HG02763 (cell line): ENCODE data around the gene GGT6.

Experiments used
- ATAC-seq: cut with Tn5 transposase; IDR thresholded peaks from one replicate; pipeline ENCODE4 v1.9.1; 2021; ENCODE audit warnings: mild to moderate bottlenecking, moderate library complexity; ENCODE audit not compliant: unreplicated experiment

Gene GGT6

DNA sequence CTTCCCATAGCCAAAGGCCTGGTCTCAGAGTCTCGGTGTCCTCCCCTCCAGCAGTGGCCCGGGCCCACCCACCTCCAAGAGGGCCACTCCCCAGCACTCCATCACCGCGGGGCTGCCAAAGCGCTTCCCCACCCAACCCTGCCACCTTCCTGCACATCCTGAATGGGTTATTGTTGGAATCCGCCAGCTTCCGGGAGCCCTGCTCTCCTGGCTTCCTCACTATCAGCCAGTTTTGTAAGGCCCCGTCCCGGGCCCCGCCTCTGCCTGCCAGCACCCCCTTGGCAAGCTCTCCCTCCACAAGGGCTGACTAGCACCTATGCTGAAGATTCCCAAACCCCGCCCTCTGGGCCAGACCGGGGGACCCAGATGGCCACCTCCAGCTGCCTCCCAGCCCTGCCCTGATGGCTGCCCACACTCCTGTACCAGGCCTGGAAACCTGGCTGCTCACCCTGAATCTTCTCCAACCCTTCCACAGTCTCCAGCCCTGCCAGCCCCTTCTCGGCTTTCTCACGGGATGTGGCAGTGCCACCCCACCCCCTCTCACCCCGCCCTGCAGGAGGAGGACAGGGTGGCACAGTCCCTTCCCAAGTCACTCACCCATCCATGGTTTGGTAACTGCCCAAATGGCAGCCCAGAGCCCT is 19.6 kb downstream of the GGT6 start:
- ATAC-seq, result no peak

GRCh38 chr17:4540224-4540651 is 20.1 kb downstream of the GGT6 start:
- ATAC-seq, result no peak

DNA sequence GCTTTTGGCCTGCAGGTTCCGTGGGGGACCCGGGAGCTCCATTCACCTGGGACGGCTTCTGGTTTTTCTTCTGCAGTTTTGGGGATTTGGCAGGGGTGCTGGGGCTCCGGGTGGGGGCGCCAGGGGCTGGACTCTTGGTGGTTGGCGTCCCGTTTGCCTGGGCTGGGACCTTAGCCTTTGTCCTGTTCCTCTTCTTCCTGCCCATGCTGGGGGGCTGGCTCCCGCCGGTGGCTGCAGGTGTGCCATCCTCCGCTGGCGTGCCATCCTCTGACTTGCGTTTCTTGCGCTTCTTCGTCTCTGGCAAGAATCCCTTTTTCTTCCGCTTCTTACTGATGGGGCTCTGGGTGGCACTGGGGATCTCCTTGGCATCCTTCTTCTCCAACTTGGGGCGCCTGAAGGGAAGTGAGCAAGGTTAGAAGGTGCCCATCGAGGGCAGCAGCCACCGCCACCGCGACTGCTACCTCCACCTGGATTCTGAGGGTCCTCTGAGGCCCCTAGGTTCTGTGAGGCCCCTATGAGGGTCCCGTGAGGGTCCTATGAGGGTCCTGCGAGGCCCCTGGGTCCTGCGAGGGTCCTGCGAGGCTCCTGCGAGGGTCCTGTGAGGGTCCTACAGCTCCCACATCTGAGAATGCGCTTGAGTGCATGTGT is 20.7 kb downstream of the GGT6 start:
- ATAC-seq, result no peak

- ATAC-seq, result no peak
Observed at GRCh38 chr17:4539025-4539424, 21.4 kb downstream of the GGT6 start.

- ATAC-seq, result no peak
Observed at GRCh38 chr17:4538236-4539002, 22.0 kb downstream of the GGT6 start.

DNA sequence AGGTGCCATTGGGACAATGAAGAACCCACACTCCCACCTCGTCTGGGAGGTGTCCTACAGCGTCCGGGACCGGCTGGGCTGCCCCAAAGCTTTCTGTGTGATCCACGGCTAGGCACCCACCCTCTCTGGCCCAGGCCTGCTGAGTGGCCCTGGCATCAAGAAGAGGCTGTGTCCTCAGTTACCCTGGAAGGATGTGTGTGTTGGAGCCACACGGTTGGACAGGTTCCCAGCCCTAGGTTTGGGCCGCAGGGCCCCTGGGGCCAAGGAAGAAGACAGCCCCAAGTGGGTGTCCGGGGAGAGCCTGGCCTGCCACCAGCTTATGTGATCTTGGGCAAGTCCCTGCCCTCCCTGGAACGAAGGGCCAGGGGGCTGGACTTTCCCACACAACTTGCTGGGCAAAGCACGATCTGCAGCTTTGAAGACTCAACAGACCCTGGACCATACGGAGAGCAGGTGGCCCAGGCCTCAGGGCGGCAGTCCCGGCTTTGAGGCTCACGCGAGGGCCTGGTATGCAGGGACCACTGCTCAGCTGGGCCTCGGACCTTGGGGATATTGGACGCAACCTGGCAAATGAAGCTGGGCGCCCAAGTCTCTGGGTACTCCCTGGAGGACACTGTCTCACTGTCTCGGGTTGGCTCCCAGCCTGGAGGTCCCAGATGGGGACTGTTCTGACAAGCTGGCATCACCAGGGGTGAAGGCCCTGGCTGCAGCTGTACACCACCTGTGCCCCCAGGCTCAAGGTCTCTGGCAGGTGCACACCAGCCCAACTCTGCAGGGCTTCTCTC is 22.7 kb downstream of the GGT6 start:
- ATAC-seq, result no peak

- no peak for ATAC-seq
Observed at GRCh38 chr17:4536742-4537411, 23.5 kb downstream of the GGT6 start.

DNA sequence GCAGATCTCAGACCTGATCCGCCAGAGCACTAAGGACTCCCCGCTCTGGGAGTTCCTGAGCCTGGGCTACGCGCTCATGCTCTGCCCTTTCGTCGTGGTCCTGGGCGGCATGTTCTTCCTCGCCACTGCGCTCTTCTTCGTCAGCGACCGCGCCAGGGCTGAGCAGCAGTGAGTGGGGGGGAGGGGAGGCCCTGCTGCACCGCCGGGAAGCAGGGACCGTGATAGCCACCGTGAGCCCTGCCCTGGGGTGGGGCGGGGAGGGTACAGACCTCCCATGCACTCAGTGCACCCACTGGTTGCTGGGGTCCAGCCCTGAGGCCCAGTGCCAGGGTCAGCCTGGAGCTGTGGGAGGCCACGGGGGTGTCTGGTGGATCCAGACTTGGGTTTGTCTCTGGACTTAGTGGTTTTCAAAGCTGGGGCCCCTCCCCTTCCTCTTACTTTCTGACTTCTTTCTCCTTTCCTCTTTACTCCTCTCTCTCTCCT is 24.1 kb downstream of the GGT6 start:
- ATAC-seq, result no peak

DNA sequence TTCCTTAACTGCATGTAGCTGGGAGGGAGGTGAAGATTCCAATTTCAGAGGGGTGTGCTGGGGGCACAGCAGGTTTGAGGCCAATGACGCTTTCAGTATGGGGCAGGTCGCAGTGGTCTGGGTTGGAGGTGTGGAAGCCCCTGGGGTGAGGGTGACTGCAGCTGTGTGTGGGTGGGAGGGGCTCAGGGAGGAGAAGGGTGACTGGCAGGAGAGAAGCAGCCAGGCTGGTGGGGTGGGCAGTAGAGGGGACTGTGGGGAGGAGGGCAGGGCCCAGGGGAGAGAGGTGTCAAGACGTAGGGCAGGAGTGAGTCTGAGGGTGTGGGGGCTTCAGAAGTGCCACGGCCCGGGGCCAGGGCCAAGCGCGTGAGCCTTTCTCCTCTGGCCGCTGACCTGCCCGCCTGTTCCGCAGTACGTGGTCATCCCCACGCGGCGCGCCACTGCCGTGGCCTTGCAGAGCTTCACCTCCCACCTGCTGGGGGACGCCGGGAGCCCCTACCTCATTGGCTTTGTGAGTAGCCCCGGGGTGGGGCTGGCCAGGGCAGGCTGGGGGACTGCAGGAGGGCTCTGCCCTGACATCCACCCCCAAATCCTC is 24.6 kb downstream of the GGT6 start:
- ATAC-seq, result no peak

GRCh38 chr17:4534928-4535666 is 25.3 kb downstream of the GGT6 start:
- ATAC-seq, result no peak

DNA sequence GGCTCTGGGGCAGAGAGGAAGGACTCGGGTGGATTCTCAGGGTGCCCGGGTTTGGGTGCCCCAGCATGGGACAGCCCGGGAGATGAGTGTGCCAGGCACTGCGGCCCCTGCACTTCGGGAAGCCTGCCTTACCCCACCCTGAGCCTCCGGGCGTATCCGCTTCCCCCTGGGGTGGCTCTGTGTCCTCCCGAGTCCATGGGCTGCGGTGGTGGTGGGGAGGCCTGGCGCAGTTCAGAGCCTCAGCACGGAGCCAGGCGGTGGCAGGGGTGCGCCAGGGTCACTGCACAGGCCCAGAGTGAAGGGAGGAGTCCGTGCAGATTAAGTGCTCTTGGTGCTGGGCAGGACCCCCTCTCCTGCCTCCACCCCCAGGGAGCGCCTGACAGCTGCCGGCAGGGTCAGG is 25.9 kb downstream of the GGT6 start:
- ATAC-seq, result no peak

GRCh38 chr17:4533523-4534504 is 26.6 kb downstream of the GGT6 start:
- ATAC-seq, result no peak

GRCh38 chr17:4532860-4533522 is 27.4 kb downstream of the GGT6 start:
- ATAC-seq, result no peak

DNA sequence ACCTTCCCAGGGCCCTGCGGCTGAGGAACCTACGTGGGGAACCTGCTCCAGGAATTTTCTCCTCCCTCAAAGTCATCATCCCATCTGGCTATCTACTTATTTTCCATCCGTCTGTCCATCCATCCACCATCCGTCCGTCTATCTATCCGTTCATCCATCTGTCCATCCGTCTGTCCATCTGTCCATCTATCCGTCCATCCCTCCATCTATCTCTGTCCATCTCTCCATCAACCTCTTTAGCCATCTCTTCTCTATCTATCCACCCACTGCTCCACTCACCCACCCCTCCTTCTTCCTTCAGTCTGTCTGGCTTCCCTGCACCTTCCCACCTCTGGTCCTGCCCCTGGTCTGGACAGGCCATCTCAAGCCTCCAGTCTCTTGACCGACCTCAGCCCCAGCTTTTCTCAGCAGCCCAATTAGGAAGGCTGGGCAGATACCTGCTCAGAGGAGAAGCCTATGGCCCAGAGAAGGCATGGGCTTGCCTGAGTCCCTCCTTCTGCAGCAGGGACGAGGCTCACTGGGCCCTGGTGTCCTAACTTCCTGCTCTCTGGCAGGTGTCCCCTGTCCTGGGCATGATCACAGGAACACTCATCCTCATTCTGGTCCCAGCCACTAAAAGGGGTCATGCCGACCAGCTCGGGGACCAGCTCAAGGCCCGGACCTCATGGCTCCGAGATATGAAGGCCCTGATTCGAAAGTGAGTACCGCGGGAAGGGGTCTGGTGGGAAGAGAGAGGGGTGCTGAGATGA is 28.2 kb downstream of the GGT6 start:
- ATAC-seq, result no peak

DNA sequence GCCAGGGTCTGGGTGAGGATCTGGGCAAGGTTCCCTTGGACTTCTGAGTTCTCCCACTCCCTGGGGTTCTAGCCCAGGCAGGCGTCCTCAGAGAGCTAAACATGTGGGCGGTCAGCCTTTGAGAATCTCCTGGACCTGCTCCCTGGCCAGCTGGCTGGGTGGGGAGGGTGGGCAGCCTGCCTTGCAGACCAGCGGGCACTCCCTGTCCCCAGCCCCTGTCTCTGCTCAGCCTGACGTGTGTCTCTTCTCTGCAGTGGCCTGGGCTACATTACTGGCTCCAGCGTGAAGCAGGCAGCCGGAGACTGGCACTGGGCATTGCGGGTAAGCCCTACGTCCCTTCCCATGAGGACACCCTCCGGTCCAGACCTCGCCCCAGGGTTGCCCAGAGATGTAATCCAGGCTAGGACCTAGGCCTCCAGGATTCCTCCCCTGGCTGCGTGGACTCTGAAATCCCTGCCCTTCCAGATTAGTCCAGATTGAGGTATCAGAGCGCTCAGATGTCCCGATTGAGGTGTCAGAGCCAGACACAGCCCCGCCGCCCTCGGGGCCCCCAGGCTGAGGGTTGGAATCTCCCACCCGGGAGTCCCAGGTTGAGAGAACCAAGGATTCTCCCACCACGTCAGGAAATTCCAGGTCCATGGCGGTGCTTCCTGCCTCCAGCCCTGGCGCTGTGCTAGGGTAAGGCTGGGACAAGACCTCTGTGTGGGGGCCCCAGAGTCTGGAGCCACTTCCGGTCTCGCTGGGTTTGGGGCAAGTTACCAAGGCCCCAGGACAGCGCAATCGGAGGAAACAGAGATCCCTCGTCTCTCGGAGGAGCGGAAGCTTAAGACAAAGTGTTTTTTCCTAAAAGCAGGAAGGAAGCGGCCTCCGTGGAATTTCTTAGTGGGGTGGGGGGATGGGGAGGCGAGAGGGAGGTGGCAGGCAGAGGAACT is 29.3 kb downstream of the GGT6 start:
- ATAC-seq, result no peak

DNA sequence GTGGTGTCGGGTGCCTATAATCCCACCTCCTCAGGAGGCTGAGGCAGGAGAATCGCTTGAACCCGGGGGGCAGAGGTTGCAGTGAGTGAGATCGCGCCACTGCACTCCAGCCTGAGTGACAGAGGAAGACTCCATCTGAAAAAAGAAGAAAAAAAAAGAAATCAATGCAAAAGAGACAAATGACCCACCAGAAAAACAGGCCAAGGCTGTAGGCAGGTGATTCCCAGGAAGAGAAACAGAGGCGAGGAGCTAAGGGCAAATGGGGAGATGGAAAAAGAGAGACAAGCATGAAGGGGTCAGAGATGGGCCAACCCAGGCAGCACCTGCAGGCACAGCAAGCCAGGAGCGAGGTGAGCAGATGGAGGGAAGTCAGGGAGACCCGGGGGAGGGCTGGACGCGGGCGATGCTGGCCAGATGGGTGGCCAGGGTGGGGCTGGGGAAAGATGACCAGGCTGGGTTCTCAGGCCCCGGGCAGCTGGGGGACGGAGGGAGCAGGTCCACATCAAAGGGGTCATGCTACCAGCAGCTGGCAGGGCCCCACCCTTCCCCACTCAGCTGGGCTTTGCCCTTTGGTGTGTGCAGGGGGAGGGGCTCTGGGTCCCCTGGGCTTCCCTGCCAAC is 30.7 kb downstream of the GGT6 start:
- ATAC-seq, result no peak
